C4-2B (cell line): Measurements from ENCODE around the gene FAF1.
"Not testable (repeated sequence)": the region's sequence is repeated elsewhere in the genome, so short reads cannot be mapped to it uniquely, and the experiment has no call there.

Source experiments
- H3K27ac ChIP-seq: fragments of 450-650 bp; 2 replicates; pipeline ENCODE4 v1.5.1; 2017
- ZFX ChIP-seq: fragments of 450-650 bp; IDR thresholded peaks from 2 replicates; pipeline ENCODE4 v1.6.1; 2017
- TF ChIP-seq, protein P1 (sequence below): fragments of 450-650 bp; conservative IDR thresholded peaks from 2 replicates; pipeline ENCODE4 v1.5.1; 2017; ENCODE audit warnings: mild to moderate bottlenecking

FAF1 gene

GRCh38 chr1:50959913-50960844 is at the start of gene FAF1:
TSS of gene FAF1 (minus strand) at chr1:50960267. CDS start at chr1:50959811, 456 bp downstream.
- H3K27ac ChIP-seq, result peak within 1 kb of the TSS; percentile 97
- TF ChIP-seq ZFX, result peak; percentile 27; the same call in 1 of the 2 replicates
- TF ChIP-seq, protein P1, sequence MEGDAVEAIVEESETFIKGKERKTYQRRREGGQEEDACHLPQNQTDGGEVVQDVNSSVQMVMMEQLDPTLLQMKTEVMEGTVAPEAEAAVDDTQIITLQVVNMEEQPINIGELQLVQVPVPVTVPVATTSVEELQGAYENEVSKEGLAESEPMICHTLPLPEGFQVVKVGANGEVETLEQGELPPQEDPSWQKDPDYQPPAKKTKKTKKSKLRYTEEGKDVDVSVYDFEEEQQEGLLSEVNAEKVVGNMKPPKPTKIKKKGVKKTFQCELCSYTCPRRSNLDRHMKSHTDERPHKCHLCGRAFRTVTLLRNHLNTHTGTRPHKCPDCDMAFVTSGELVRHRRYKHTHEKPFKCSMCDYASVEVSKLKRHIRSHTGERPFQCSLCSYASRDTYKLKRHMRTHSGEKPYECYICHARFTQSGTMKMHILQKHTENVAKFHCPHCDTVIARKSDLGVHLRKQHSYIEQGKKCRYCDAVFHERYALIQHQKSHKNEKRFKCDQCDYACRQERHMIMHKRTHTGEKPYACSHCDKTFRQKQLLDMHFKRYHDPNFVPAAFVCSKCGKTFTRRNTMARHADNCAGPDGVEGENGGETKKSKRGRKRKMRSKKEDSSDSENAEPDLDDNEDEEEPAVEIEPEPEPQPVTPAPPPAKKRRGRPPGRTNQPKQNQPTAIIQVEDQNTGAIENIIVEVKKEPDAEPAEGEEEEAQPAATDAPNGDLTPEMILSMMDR, result peak; percentile 54

DNA sequence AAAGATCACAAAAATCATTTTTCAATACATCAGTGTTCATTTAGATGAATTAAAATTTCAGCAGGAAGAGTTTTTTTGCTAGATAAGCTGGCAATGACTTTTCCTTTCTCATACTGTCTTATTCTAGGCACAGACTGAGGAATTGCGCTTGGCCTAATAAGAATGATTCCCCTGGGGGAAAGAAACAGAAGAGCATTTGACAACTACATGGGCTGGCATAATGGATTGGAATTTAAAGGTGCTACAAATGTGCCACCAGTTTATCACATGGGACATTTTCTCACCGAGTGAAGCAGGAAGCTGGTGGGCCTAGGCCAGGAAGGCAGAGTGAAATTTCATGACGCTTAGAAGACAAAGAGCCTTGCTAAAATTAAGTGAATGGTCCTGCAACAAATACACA is 49.3 kb upstream of the FAF1 start:
- TF ChIP-seq, protein P1, result no peak
- no peak for TF ChIP-seq ZFX
- H3K27ac ChIP-seq, result no peak overlapping the region

DNA sequence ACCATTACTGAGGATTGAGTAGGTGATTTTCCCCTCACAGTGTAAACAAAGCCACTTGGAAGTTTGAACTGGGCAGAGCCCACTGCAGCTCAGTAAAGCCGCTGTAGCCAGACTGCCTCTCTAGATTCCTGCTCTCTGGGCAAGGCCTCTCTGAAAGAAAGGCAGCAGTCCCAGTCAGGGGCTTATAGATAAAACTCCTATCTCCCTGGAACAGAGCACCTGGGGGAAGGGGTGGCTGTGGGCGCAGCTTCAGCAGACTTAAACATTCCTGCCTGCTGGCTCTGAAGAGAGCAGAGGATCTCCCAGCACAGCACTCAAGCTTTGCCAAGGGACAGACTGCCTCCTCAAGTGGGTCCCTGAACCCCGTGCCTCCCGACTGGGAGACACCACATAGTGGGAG is 45.5 kb upstream of the FAF1 start:
- not testable (repeated sequence) for H3K27ac ChIP-seq

GRCh38 chr1:51002516-51002915 is 42.4 kb upstream of the FAF1 start:
- TF ChIP-seq ZFX, result no peak
- TF ChIP-seq, protein P1, result no peak
- H3K27ac ChIP-seq, result no peak overlapping the region

- H3K27ac ChIP-seq, result no peak overlapping the region
- no peak for TF ChIP-seq ZFX
- TF ChIP-seq, protein P1, result no peak
Measured at GRCh38 chr1:51000651-51001050, 40.6 kb upstream of the FAF1 start.

DNA sequence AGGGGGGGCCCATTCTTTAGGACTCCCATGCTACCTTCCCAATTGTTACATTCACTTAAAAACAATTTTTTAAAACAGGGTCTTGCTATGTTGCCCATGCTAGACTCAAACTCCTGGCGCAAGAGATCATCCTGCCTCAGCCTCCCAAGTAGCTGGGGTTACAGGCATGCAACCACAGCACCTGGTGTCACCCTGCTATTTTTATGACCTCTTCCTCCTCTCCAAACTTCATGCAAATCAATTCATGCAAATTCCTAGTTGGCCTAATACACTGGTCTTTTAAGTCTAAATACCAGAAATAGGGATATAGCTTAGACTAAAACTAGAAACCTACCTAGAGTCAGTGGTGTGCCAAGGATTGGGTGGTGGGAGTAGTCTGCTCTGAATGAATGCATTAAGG is 40.1 kb upstream of the FAF1 start:
- TF ChIP-seq ZFX, result no peak
- TF ChIP-seq, protein P1, result no peak

DNA sequence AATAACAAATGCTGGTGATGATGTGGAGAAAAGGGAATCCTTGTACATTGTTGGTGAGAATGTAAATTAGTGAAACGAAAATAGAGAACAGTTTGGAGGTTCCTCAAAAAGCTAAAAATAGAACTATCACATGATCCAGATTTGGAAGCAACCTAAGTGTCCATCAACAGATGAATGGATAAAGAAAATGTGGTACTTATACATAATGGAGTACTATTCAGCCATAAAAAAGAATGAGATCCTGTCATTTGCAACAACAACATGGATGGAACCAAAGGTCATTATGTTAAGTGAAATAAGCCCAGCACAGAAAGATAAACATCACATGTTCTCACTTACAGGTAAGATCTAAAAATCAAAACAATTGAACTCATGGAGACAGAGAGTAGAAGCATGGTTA is 39.3 kb upstream of the FAF1 start:
- not testable (repeated sequence) for H3K27ac ChIP-seq

More for the DNA sequence above, 40.1 kb upstream of the FAF1 start:
- H3K27ac ChIP-seq, result no peak overlapping the region

DNA sequence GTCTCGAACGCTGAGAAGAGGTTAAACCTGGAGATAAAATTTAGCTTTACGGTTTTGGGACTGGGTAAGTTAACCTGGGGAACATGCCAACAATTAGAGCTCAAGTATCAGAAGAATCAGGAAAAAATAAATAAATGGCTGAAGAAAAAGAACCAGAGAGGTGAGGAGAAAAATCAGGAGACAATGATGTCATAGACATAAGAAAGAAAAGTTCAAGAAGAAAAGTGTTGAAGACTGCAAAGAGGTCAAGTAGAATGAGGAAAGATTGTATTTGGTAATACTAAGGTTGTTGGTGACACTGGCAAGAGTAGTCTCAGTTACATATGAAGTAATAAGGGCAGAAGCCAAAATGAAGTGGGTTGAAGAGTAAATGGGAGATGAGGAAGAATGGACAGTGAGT is 36.0 kb upstream of the FAF1 start:
- TF ChIP-seq ZFX, result no peak
- TF ChIP-seq, protein P1, result no peak
- no peak overlapping the region for H3K27ac ChIP-seq
